K562 (cell line): ENCODE data around the gene KAT6B. TPM values are rescaled to one million over a fixed set of nuclear protein-coding genes. Genes with fewer than 3 reads are reported as not detected.

Source experiments
- ATAC-seq: fragments of 200-7000 bp; cut with Tn5 transposase; 3 replicates; pipeline ENCODE4 v1.9.1; 2020; ENCODE audit warnings: moderate library complexity
- BruUV-seq: library from RNA; stranded (reverse); fragments of 400-500 nt; replicated peaks from 2 replicates; lab custom pipeline; 2021; lab: Mats Ljungman, UMichigan
- CTCF ChIA-PET: fragments of 300-600 bp; formaldehyde crosslinking; extraction: SDS; loops from one replicate; lab custom pipeline; 2021; ENCODE audit warnings: low intra/inter-chr PET ratio; lab: Yijun Ruan, JAX
- POLR2A ChIA-PET: fragments of 300-600, 350-650 bp; sonication (Branson Sonifier 250); formaldehyde crosslinking; extraction: SDS; loops from one replicate; lab custom pipeline; 2021; ENCODE audit warnings: antibody characterized with exemption, inconsistent platforms; lab: Yijun Ruan, JAX
- DNase-seq, 4 experiments: peaks; one replicate each; pipeline versions ENCODE4 v3.0.0 to v3.0.0-alpha.2; 2011 to 2018; ENCODE audit warnings: low spot score in 3 of 4, mixed read lengths in 3 of 4; ENCODE audit errors: extremely low read depth in 1 of 4
- FAIRE-seq: peaks from 2 replicates; lab custom pipeline; 2011; peaks lifted over from hg19 to GRCh38; lab: Jason Lieb, UNC
- H2AFZ ChIP-seq: 2 replicates; pipeline ENCODE4 v1.6.0; 2011; ENCODE audit warnings: low read depth, low read length, control low read depth, inconsistent platforms
- H3K27ac ChIP-seq: fragments of 200-600 bp; 3 replicates; pipeline ENCODE4 v1.8.0; 2011; ENCODE audit warnings: low read depth, mild to moderate bottlenecking, control low read depth, inconsistent platforms, low read length, moderate library complexity, mixed read lengths; ENCODE audit errors: extremely low read depth
- H3K27me3 ChIP-seq, 2 experiments: fragments of 300-600 bp in 1 of 2; 2 replicates in 1 of 2; 3 replicates in 1 of 2; pipeline versions ENCODE4 v1.6.0 to v1.8.0; 2011; ENCODE audit warnings: inconsistent platforms in 2 of 2, low read length in 2 of 2, mild to moderate bottlenecking in 1 of 2, mixed read lengths in 1 of 2, moderate library complexity in 1 of 2; ENCODE audit not compliant: control insufficient read depth in 2 of 2, insufficient read depth in 2 of 2
- H3K36me3 ChIP-seq: fragments of 300-600 bp; 3 replicates; pipeline ENCODE4 v1.8.0; 2011; ENCODE audit warnings: mild to moderate bottlenecking, low read length, inconsistent platforms; ENCODE audit not compliant: control insufficient read depth, insufficient read depth
- H3K4me1 ChIP-seq, 2 experiments: fragments of 200-600 bp in 1 of 2; replicated peaks in 1 of 2; 2 replicates in 1 of 2; 3 replicates in 1 of 2; pipeline versions ENCODE4 v1.5.1 to v1.8.0; 2011; ENCODE audit warnings: inconsistent platforms in 2 of 2, low read length in 2 of 2, mild to moderate bottlenecking in 1 of 2, mixed read lengths in 1 of 2, moderate library complexity in 1 of 2; ENCODE audit not compliant: control insufficient read depth in 2 of 2, insufficient read depth in 2 of 2
- H3K4me2 ChIP-seq: 2 replicates; pipeline ENCODE4 v1.6.1; 2011; ENCODE audit warnings: low read length, control low read depth, inconsistent platforms, mixed read lengths; ENCODE audit not compliant: insufficient read depth
- H3K4me3 ChIP-seq: fragments of 200-600 bp; sonication (generic), shearing (Covaris generic); 2 replicates; pipeline ENCODE4 v1.5.1; 2016; ENCODE audit warnings: control low read depth, inconsistent platforms
- H3K79me2 ChIP-seq: fragments of 200-600 bp; 3 replicates; pipeline ENCODE4 v1.8.0; 2011; ENCODE audit warnings: low read length, inconsistent platforms; ENCODE audit not compliant: control insufficient read depth, insufficient read depth
- H3K9ac ChIP-seq, 2 experiments: 2 replicates each; pipeline versions ENCODE4 v1.6.0 to v1.6.1; 2011; ENCODE audit warnings: low read depth in 2 of 2, low read length in 2 of 2, control low read depth in 1 of 2, inconsistent platforms in 1 of 2, mild to moderate bottlenecking in 1 of 2, mixed read lengths in 1 of 2; ENCODE audit not compliant: insufficient read depth in 1 of 2
- H3K9me1 ChIP-seq: one replicate; pipeline ENCODE4 v1.6.0; 2011; ENCODE audit warnings: inconsistent platforms, mild to moderate bottlenecking, low read length, moderate library complexity; ENCODE audit not compliant: control insufficient read depth, insufficient read depth
- H3K9me3 ChIP-seq: replicated peaks from 2 replicates; pipeline ENCODE4 v1.5.1; 2011; ENCODE audit warnings: low read depth, low read length, inconsistent platforms; ENCODE audit not compliant: control insufficient read depth, insufficient read depth
- H4K20me1 ChIP-seq: replicated peaks from 2 replicates; pipeline ENCODE4 v1.6.1; 2011; ENCODE audit warnings: low read length, inconsistent platforms, mixed read lengths; ENCODE audit not compliant: control insufficient read depth, insufficient read depth
- C11orf30 ChIP-seq: fragments of 450-650 bp; IDR thresholded peaks from 2 replicates; pipeline ENCODE4 v1.6.1; 2016; ENCODE audit warnings: low read depth, mild to moderate bottlenecking
- MAFG ChIP-seq: fragments of 450-650 bp; conservative IDR thresholded peaks from 2 replicates; pipeline ENCODE4 v1.6.1; 2016; ENCODE audit warnings: missing genetic modification characterization, missing compliant biosample characterization
- MECOM ChIP-seq: fragments of 250-450 bp; sonication (Bioruptor Pico); IDR thresholded peaks from 2 replicates; pipeline ENCODE4 v1.8.0; 2022; ENCODE audit warnings: inconsistent platforms
- THRB ChIP-seq: fragments of 450-650 bp; formaldehyde crosslinking; conservative IDR thresholded peaks from 2 replicates; pipeline ENCODE4 v1.4.0; 2022; ENCODE audit warnings: mild to moderate bottlenecking, missing genetic modification characterization
- ZEB2 ChIP-seq: fragments of 450-650 bp; IDR thresholded peaks from 2 replicates; pipeline ENCODE4 v1.6.1; 2016
- ZNF316 ChIP-seq: fragments of 450-650 bp; IDR thresholded peaks from 2 replicates; pipeline ENCODE4 v1.6.1; 2016
- WGBS: fragments of 100-300 bp; shearing (Covaris generic); methylation state at CpG from one replicate; pipeline ENCODE4 v1.1.6; 2016; ENCODE audit warnings: low coverage, mixed read lengths; ENCODE audit not compliant: insufficient coverage; ENCODE audit errors: missing lambda C conversion rate; 5-methylcytosine and 5-hydroxymethylcytosine counted together
- in situ Hi-C: fragments of 300-500 bp; cut with MboI; formaldehyde crosslinking; loops from 4 replicates; pipeline ENCODE4 v1.15.0; 2018; ENCODE audit warnings: inconsistent platforms, mixed read lengths
- intact Hi-C: fragments of 100-400 bp; cut with micrococcal nuclease; formaldehyde crosslinking; loops from 2 replicates; pipeline ENCODE4 v1.14.2; 2022
- polyA plus RNA-seq, 8 experiments: library from polyadenylated mRNA; depleted of rRNA in 4 of 8; stranded (reverse) in 5 of 8; unstranded in 3 of 8; fragments of >200 nt; fragmentation: Nextera tagmentation in 2 of 8; fragmentation: Illumina TruSeq in 1 of 8; extraction: Ambion mirVana in 2 of 8; extraction: Trizol in 1 of 8; gene quantifications; 2 replicates each; pipeline versions ENCODE4 v1.2.1 to v1.2.3, GENCODE V29; 2011 to 2014; ENCODE audit warnings: inconsistent platforms in 1 of 8, missing spikeins in 1 of 8
- total RNA-seq, 7 experiments: library from RNA; depleted of rRNA in 6 of 7; stranded (reverse); fragments of >200 nt in 6 of 7; fragmentation: Illumina TruSeq in 2 of 7; extraction: Trizol in 2 of 7; gene quantifications; 2 replicates each; pipeline versions ENCODE4 v1.2.1 to v1.2.3, GENCODE V29; 2011 to 2021; ENCODE audit warnings: low replicate concordance in 1 of 7

The KAT6B gene
- total and polyA plus RNA-seq, 9 of the 15 experiments (the other 6 are each of a cell fraction or from before 2014, with no cell fraction given) = 1.4 to 9.2 (median 6.8) TPM

GRCh38 chr10:74949034-74949832 lies 122.8 kb downstream of the KAT6B start:
- no peak for FAIRE-seq
- TF ChIP-seq MECOM (CRISPR knock-in tag) = no peak
- no peak for TF ChIP-seq THRB (CRISPR knock-in tag)
- no peak for TF ChIP-seq ZEB2
- TF ChIP-seq MAFG (tag) = peak; percentile 48; the same call in 1 of the 2 replicates
- TF ChIP-seq ZNF316 = peak; percentile 72
- peak; percentile 57; the same call in 1 of the 2 replicates for TF ChIP-seq C11orf30

More at GRCh38 chr10:74949034-74949832, 122.8 kb downstream of the KAT6B start:
- ATAC-seq (no peak), DNase-seq (no peak)
- 34% methylated on average over 5 of the region's 5 CpGs for WGBS
- Histone ChIP-seq H3K27ac (no peak overlapping the region), H3K4me2 (no peak overlapping the region), H4K20me1 (no peaks in the 10 kb centered on the region), H3K9me1 (no peaks in the 10 kb centered on the region), H3K27me3 (peaks cover 0 to 7% of the 10 kb centered on the region in 2 experiments; a peak in 2 of 5 replicates), H3K9me3 (no peaks in the 10 kb centered on the region), H2AFZ (no peak overlapping the region), H3K4me3 (no peak overlapping the region), H3K4me1 (no peaks in the 10 kb centered on the region), H3K79me2 (no peaks in the 10 kb centered on the region), H3K9ac (no peak overlapping the region), H3K36me3 (no peaks in the 10 kb centered on the region)
- POLR2A ChIA-PET = no interaction called here
- in situ Hi-C loops (no loop called here), intact Hi-C loops (no loop called here)
- CTCF ChIA-PET = no interaction called here
- BruUV-seq = no TSS peak
